Ovary (tissue), 9 donors: Measurements from ENCODE around the gene SPOCK1. TPM values are rescaled to one million over a fixed set of nuclear protein-coding genes. Genes with fewer than 3 reads are reported as not detected.

ENCODE experiments used
- DNase-seq, 5 donors: peaks; one replicate each; pipeline ENCODE4 v3.0.0-alpha.2; 2019 to 2020
- H3K27ac ChIP-seq, 2 donors: fragments of 200-600 bp; one replicate each; pipeline versions ENCODE4 v1.5.1 to v1.8.0; 2019 to 2022
- H3K27me3 ChIP-seq: fragments of 200-600 bp; one replicate; pipeline ENCODE4 v1.8.0; 2022
- H3K36me3 ChIP-seq: fragments of 200-600 bp; sonication (generic); one replicate; pipeline ENCODE4 v1.5.1; 2019
- H3K4me1 ChIP-seq: one replicate; pipeline ENCODE4 v1.8.1; 2013; ENCODE audit warnings: mild to moderate bottlenecking, moderate library complexity; ENCODE audit not compliant: insufficient read depth
- H3K4me3 ChIP-seq: fragments of 200-600 bp; sonication (generic); one replicate; pipeline ENCODE4 v1.5.1; 2017
- H3K9me3 ChIP-seq, 2 donors: fragments of 200-600 bp in 1 of 2; sonication (generic) in 1 of 2; one replicate each; pipeline versions ENCODE4 v1.5.1 to v1.8.1; 2013 to 2019; ENCODE audit warnings: mild to moderate bottlenecking in 1 of 2, moderate library complexity in 1 of 2
- EP300 ChIP-seq: sonication (generic); formaldehyde crosslinking; IDR thresholded peaks from one replicate; pipeline ENCODE4 v1.6.1; 2017; ENCODE audit warnings: antibody characterized with exemption
- POLR2A ChIP-seq: fragments of 450-650 bp; IDR thresholded peaks from one replicate; pipeline ENCODE4 v1.6.1; 2017; ENCODE audit warnings: antibody characterized with exemption, mild to moderate bottlenecking, moderate library complexity
- WGBS, 3 donors: extraction: QIAGEN DNeasy Blood & Tissue Kit in 1 of 3; methylation state at CpG; one replicate each; pipeline versions ENCODE4 v1.1.5 to v1.1.7; 2013 to 2017; 5-methylcytosine and 5-hydroxymethylcytosine counted together
- intact Hi-C, 4 donors: fragments of 100-400 bp; cut with DNase I; formaldehyde crosslinking; loops; one replicate each; pipeline versions ENCODE4 v1.11.0 to v1.15.1; 2022 to 2023
- polyA plus RNA-seq, 2 donors: library from polyadenylated mRNA; stranded (reverse); fragments of 200-250 nt in 1 of 2; fragments of 350-450 nt in 1 of 2; fragmentation: Illumina TruSeq in 1 of 2; extraction: RNeasy Lipid Tissue Mini Kit (QIAGEN cat#74804) in 1 of 2; gene quantifications; one replicate each; pipeline ENCODE4 v1.2.3, GENCODE V29; 2013 to 2014
- total RNA-seq, 7 donors: library from RNA; depleted of rRNA in 2 of 7; stranded (reverse); fragments of >200 nt in 2 of 7; fragmentation: NEBNext Ultra II Directional in 3 of 7; extraction: Animal tissue kit (Norgen Biotek cat#: 25700) in 3 of 7; gene quantifications; one replicate each; pipeline versions ENCODE4 v1.1.0 to v1.2.4, GENCODE V29; 2016 to 2023
- TF ChIP-seq, protein P1 (sequence below), 3 donors: fragments of 450-650 bp in 2 of 3; fragments of 200-600 bp in 1 of 3; IDR thresholded peaks; one replicate each; pipeline versions ENCODE4 v1.5.1 to v1.8.0; 2016 to 2022; ENCODE audit warnings: antibody characterized with exemption in 3 of 3, mild to moderate bottlenecking in 1 of 3
- donor health status: DM: no; HTN: no; CAD: no; lungs with moderate emphysema.
- donor health status: DM: no; HTN: no; CAD: no.
- donor health status: Bipolar disorder and iron deficiency.
- donor health status: DM: yes; HTN: yes; CAD: no.
- donor health status: DM: no; HTN: no; CAD: no.
- donor health status: DM: yes; HTN: yes; CAD: no.

Gene SPOCK1
- total and polyA plus RNA-seq, 9 donors = 1.3 to 42.6 (median 10.8) TPM

DNA sequence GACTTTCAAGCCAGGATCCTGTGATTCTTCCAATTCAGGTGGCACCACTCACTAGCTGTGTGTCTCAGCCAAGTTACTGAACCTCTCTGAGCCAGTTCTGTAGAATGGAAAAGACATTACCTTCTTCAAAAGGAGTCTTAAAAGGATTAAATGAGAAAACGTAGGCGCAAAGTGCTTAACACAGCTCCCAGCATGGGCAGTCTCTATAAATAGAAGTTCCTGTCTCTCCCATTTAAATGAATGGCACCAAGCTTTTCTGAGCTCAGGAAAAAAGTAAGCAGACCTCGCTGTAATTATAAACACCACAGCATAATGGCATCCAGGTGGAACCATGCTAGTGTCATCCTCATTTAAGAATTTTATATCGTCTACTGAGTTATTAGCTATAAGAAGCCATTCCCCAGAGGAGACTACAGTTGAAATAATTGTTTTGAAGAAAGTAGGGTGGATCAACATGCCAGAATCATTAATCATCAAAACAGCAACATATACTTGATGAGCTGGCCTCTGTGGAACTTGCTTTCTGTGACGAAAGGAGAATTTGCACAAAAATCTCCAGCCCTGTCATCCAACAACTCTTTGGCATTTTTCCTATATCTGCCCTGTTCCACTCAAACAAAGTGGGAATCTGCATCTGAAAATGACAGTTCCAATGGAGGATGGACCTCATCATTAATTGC is 188.9 kb downstream of the SPOCK1 start:
- intact Hi-C loops = no loop called here
- H3K4me1 ChIP-seq = no peaks in the 10 kb centered on the region
- 43 to 46% (median 46%) methylated on average over 5 of the region's 5 CpGs for WGBS, 3 donors

DNA sequence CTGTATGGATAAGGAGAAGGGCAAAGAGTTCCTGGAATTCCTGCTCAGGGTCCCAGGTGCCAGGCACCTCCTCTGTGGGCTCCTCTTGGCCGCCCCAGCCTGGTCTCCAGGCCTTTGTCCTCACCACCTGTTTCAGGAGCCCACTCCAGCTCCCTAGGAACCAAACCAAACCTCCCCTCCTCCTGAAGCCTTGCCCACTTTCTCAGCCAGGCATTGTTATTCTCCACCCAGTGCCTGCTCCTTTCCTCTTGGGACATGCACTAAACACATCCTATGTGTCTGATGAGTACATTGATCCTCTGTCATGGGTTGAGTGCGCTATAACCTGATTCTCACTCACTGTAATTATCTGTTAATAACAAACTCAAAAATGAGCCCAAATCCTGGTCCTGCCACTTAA is 189.8 kb downstream of the SPOCK1 start:
- no peak for DNase-seq
- WGBS, 3 donors = 92 to 96% (median 93%) methylated on average over 2 of the region's 2 CpGs
- Histone ChIP-seq H3K27me3 (no peaks in the 10 kb centered on the region), H3K27ac (no peak overlapping the region), H3K36me3 (no peaks in the 10 kb centered on the region), H3K4me3 (no peak overlapping the region), H3K4me1 (no peaks in the 10 kb centered on the region), H3K9me3 (no peaks in the 10 kb centered on the region)
- TF ChIP-seq, protein P1, sequence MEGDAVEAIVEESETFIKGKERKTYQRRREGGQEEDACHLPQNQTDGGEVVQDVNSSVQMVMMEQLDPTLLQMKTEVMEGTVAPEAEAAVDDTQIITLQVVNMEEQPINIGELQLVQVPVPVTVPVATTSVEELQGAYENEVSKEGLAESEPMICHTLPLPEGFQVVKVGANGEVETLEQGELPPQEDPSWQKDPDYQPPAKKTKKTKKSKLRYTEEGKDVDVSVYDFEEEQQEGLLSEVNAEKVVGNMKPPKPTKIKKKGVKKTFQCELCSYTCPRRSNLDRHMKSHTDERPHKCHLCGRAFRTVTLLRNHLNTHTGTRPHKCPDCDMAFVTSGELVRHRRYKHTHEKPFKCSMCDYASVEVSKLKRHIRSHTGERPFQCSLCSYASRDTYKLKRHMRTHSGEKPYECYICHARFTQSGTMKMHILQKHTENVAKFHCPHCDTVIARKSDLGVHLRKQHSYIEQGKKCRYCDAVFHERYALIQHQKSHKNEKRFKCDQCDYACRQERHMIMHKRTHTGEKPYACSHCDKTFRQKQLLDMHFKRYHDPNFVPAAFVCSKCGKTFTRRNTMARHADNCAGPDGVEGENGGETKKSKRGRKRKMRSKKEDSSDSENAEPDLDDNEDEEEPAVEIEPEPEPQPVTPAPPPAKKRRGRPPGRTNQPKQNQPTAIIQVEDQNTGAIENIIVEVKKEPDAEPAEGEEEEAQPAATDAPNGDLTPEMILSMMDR (IDR thresholded peaks at IDR 0.05) = no peak
- TF ChIP-seq POLR2A = no peak
- no peak for TF ChIP-seq EP300
- intact Hi-C loops = no loop called here

More for the DNA sequence above, 188.9 kb downstream of the SPOCK1 start:
- no peak for TF ChIP-seq EP300
- no peak for TF ChIP-seq POLR2A
- TF ChIP-seq, protein P1 (IDR thresholded peaks at IDR 0.05) = no peak
- DNase-seq = no peak
- Histone ChIP-seq H3K4me3 (no peak overlapping the region), H3K27ac (no peak overlapping the region), H3K27me3 (no peaks in the 10 kb centered on the region), H3K36me3 (no peaks in the 10 kb centered on the region), H3K9me3 (no peaks in the 10 kb centered on the region)

DNA sequence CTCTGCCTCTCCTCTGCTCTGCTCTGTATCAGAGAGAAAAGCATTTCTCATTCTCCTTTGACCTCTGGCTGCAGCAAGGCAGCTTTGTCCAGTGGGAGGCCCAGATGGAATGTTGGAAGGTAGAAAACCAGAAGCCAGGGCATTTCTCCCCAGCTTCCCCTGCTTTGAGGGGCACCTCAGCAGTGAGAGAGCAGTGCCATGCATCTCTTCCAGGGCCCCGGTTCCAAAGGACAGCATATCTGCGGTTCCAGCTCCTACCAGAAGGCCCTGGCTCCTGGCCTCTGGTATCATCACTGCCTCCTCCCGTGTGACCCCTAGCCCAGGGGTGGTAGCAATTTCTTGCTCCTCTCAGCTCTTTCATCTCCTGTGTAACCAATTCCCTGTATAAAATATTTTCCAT is 190.8 kb downstream of the SPOCK1 start:
- 62 to 83% (median 76%) methylated on average over 3 of the region's 3 CpGs for WGBS, 3 donors
- intact Hi-C loops = no loop called here
- Histone ChIP-seq H3K9me3 (no peaks in the 10 kb centered on the region), H3K4me3 (no peak overlapping the region), H3K36me3 (no peaks in the 10 kb centered on the region), H3K27me3 (no peaks in the 10 kb centered on the region), H3K27ac (no peak overlapping the region), H3K4me1 (no peaks in the 10 kb centered on the region)
- TF ChIP-seq EP300 (no peak), POLR2A (no peak)
- TF ChIP-seq, protein P1 (IDR thresholded peaks at IDR 0.05) = no peak
- no peak for DNase-seq

DNA sequence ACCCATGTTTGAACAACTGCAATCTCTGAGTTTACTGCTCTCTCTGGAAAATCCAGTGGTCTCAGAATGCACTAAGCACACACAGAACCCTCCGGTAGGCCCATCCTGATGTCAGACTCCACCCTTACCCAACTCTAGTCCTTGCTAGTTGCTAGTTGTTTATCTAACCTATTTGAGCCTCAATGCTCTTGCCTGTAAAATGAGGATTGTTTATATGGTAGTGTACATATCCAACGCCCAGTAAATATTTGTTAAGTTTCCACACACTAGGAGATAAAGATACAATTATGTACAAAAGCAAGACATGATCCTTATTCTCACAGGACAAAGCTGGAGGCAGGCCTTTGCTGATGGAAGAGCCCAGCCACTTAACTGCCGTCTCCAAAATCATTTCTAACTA is 192.2 kb downstream of the SPOCK1 start:
- no peaks in the 10 kb centered on the region for H3K9me3 ChIP-seq
- H3K27me3 ChIP-seq = no peaks in the 10 kb centered on the region
- no peak overlapping the region for H3K27ac ChIP-seq
- WGBS, 3 donors = 68 to 82% (median 81%) methylated on average over 3 of the region's 3 CpGs
- intact Hi-C loops = no loop called here
- no peak overlapping the region for H3K4me3 ChIP-seq
- TF ChIP-seq, protein P1 (IDR thresholded peaks at IDR 0.05) = no peak
- no peak for TF ChIP-seq EP300
- TF ChIP-seq POLR2A = no peak
- no peaks in the 10 kb centered on the region for H3K36me3 ChIP-seq
- H3K4me1 ChIP-seq = no peaks in the 10 kb centered on the region
- DNase-seq = no peak
